ENCODE results near the gene BNC2.

BNC2 gene

DNA sequence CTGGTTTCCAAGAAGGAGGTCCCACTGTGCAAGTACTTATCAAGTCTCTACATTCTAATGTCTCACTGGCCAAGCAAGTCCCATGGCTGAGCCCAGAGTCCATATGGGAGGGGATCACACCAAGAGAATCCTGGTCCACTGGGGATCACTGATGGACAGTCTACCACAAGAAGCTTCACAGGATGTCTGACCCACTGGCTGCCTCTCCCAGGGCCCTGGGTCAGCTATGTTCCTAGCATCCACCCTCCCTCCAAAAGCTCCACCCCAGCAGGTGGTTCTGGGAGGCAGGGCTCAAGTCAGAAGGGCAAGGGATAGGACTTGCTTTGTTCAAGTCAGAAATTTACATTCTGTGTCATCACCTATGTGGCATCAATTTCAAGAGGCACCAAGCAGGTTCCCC, 508.5 kb downstream of the BNC2 start:
- Histone ChIP-seq H3K36me3 (ENCODE audit: control insufficient read depth in 2 of 2, insufficient read depth in 1 of 2, low read length in 2 of 2) (no peaks in the 10 kb centered on the region), H3K4me1 (ENCODE audit: control insufficient read depth, insufficient read depth, low read length) (no peaks in the 10 kb centered on the region), H3K9me3 (ENCODE audit: control insufficient read depth, insufficient read depth, low read depth, low read length) (no peaks in the 10 kb centered on the region), H3K27ac (ENCODE audit: extremely low read depth, low read depth, low read length) (no peak overlapping the region), H3K4me3 (ENCODE audit: low read depth, low read length) (no peak overlapping the region)
- ChIA-PET CTCF (no interaction called here), POLR2A (no interaction called here)
- TF ChIP-seq ZNF433 (tag by site-specific recombination; IDR thresholded peaks at IDR 0.05; ENCODE audit: low read depth), result no peak
- TF ChIP-seq ZNF670 (tag by site-specific recombination; IDR thresholded peaks at IDR 0.05; ENCODE audit: low read depth), result no peak
- no peak for TF ChIP-seq ZNF174 (tag by site-specific recombination; IDR thresholded peaks at IDR 0.05)
- no peak for TF ChIP-seq ZNF677 (tag by site-specific recombination; IDR thresholded peaks at IDR 0.05)
- no peak for TF ChIP-seq ZNF221 (tag by site-specific recombination; IDR thresholded peaks at IDR 0.05; ENCODE audit: borderline replicate concordance)
- TF ChIP-seq ZNF341 (tag by site-specific recombination; IDR thresholded peaks at IDR 0.05; ENCODE audit: low read depth), result no peak
- no peak for TF ChIP-seq ZNF280C (tag by site-specific recombination; IDR thresholded peaks at IDR 0.05)
- TF ChIP-seq SCRT1 (tag by site-specific recombination; IDR thresholded peaks at IDR 0.05; ENCODE audit: borderline replicate concordance), result no peak
- no peak for TF ChIP-seq ZNF76 (tag by site-specific recombination; IDR thresholded peaks at IDR 0.05; ENCODE audit: borderline replicate concordance, low read depth)
- no peak for TF ChIP-seq ZFP69B (tag by site-specific recombination; IDR thresholded peaks at IDR 0.05)
- TF ChIP-seq OVOL3 (tag by site-specific recombination; IDR thresholded peaks at IDR 0.05), result no peak
- no peak for TF ChIP-seq OSR2 (tag by site-specific recombination; IDR thresholded peaks at IDR 0.05)
- TF ChIP-seq SALL2 (tag by site-specific recombination; IDR thresholded peaks at IDR 0.05; ENCODE audit: borderline replicate concordance), result no peak
- no peak for TF ChIP-seq ZNF157 (tag by site-specific recombination; IDR thresholded peaks at IDR 0.05)
- no peak for TF ChIP-seq ZNF239 (tag by site-specific recombination; IDR thresholded peaks at IDR 0.05)
- no peak for TF ChIP-seq ZNF626 (tag by site-specific recombination; IDR thresholded peaks at IDR 0.05)
- TF ChIP-seq ZNF600 (tag by site-specific recombination; IDR thresholded peaks at IDR 0.05), result no peak
- TF ChIP-seq ZNF707 (tag by site-specific recombination; IDR thresholded peaks at IDR 0.05), result no peak

DNA sequence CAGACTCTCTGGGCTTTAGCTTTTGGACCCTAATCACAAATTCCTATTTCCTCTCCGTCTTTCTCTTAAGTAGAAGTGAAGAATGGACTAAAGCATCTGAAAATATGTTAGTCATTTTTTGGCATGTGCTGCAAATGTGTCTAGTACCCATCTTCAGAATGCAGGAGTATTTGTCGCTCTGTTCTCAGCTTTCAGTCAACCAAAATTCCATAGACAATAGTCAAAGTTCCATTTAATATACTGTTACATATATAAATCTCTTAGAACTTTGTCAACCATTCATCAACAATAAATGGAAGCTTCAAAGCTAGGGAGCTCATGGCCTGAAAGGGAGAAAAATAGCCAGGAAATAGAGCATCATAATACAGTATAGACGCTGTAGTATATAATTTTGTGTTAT, 509.4 kb downstream of the BNC2 start:
- Histone ChIP-seq H3K9me3 (ENCODE audit: control insufficient read depth, insufficient read depth, low read depth, low read length) (no peaks in the 10 kb centered on the region), H3K36me3 (ENCODE audit: control insufficient read depth in 2 of 2, insufficient read depth in 1 of 2, low read length in 2 of 2) (no peaks in the 10 kb centered on the region), H3K27ac (ENCODE audit: extremely low read depth, low read depth, low read length) (no peak overlapping the region), H3K4me1 (ENCODE audit: control insufficient read depth, insufficient read depth, low read length) (no peaks in the 10 kb centered on the region), H3K4me3 (ENCODE audit: low read depth, low read length) (no peak overlapping the region)
- ChIA-PET CTCF (no interaction called here), POLR2A (no interaction called here)
- TF ChIP-seq TRIM28 (IDR thresholded peaks at IDR 0.05; ENCODE audit: borderline replicate concordance, low read length), result no peak
- no peak for TF ChIP-seq ZNF596 (tag by site-specific recombination; IDR thresholded peaks at IDR 0.05)
- TF ChIP-seq ZNF26 (tag by site-specific recombination; IDR thresholded peaks at IDR 0.05), result no peak
- TF ChIP-seq GLIS2 (tag by site-specific recombination; IDR thresholded peaks at IDR 0.05), result no peak

Measured in HEK293 (cell line).